GM12875 (cell line): ENCODE results near the gene ATP6V1C2.
"Not testable (repeated sequence)": the region's sequence is repeated elsewhere in the genome, so short reads cannot be mapped to it uniquely, and the experiment has no call there.

Experiments
- H3K4me3 ChIP-seq: one replicate; pipeline ENCODE4 v1.5.1; 2011; ENCODE audit warnings: low read depth, low read length, control low read depth
- TF ChIP-seq, protein P1 (sequence below): IDR thresholded peaks from 2 replicates; pipeline ENCODE4 v1.5.1; 2011; ENCODE audit warnings: low read depth, mild to moderate bottlenecking, control low read depth, inconsistent platforms, low read length, moderate library complexity, borderline replicate concordance; ENCODE audit not compliant: insufficient read depth

ATP6V1C2 gene

DNA sequence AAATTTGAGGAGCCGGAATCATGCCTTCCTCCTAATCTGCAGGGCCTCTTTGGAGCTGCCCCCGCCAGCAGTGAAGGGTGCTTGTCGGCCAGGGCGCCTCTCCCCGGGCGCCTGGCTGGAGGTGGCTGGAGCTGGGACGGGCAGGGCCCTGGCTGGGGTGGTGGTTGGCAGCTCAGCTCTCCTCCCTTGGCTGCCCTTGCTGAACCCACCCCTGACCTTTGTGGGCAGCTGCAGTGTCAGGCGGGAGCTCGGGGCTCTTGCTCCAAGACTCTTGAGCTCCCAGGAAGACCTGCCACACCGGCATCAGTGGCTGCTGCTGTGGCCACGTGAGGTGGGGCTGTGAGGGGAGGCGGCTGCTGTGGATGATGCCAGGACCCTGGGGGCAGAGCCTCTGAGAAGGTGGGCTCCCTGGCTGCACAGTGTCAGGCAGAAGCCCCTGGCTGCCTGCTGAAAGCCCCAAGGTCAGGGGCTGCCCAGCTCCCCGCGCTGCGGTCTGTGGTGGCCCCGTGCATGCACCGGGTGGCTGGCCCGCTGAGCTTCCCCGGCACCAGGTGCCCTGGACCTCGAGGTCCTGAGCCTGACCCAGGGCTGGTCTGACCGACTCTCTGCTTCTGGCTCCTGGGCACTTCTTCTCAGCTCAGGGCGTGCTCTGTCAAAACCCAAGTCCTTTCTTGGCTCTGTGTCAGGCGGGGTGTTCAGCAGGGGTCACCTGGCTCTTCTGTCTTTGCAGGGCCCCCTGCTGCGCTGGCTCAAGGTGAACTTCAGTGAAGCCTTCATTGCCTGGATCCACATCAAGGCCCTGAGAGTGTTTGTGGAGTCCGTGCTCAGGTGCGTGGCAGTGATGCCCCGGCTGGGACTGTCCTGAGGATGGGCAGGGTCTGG, 56.7 kb downstream of the ATP6V1C2 start:
- H3K4me3 ChIP-seq: no peak overlapping the region
- TF ChIP-seq, protein P1, sequence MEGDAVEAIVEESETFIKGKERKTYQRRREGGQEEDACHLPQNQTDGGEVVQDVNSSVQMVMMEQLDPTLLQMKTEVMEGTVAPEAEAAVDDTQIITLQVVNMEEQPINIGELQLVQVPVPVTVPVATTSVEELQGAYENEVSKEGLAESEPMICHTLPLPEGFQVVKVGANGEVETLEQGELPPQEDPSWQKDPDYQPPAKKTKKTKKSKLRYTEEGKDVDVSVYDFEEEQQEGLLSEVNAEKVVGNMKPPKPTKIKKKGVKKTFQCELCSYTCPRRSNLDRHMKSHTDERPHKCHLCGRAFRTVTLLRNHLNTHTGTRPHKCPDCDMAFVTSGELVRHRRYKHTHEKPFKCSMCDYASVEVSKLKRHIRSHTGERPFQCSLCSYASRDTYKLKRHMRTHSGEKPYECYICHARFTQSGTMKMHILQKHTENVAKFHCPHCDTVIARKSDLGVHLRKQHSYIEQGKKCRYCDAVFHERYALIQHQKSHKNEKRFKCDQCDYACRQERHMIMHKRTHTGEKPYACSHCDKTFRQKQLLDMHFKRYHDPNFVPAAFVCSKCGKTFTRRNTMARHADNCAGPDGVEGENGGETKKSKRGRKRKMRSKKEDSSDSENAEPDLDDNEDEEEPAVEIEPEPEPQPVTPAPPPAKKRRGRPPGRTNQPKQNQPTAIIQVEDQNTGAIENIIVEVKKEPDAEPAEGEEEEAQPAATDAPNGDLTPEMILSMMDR: no peak

DNA sequence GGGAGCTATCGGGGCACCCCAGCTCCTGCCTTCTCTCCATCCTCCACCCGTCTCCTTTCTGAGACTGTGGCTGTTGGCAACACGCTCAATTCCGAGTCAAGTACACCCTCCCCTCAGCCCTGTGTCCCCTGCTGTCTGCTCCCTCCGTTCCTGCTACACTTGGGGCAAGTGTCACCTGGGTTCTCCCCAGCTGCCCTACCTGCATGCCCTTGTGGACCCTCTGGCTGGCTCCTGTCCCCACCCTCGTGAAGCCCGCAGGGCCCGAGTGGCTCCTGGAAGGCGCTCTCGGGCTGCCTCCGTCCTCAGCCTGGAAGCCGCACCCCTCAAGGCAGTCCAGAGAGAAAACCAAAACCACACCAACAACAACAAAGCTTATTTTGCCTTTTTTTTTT, 57.3 kb downstream of the ATP6V1C2 start:
- TF ChIP-seq, protein P1: no peak
- no peak overlapping the region for H3K4me3 ChIP-seq

DNA sequence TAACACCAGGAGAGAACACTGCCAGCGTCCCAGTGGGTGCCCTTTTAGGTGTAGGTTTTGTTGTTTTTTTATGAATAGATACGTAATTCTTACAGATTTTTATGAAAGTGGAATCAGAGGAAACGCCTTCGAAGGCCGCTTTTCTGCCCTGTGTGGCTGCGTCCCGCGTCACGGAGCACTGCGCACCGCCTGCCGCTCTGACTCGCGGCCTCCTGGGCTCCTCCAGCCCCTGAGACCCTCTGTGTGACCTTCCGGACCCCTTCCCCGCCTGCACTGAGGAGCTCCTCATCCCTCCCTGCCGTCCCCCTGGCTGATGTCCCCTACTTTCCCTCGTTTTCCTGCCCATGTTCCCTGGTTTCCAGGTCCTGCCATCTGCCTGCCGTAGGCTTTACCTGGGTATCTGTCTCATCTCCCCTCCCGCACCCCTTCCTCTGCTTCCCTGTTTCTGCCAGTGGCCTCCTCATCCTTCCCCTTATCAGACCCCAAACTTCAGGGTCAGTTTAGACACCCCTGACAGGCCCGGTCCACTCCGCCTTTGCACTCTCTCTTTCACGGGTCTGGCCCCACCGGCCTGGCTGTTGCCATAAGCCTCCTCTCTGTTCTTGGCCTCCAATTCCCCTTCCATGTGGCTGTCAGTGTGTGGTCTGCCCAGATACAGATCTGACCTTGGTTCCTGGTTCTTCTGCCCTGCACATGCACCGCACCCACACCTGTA, 58.5 kb downstream of the ATP6V1C2 start:
- TF ChIP-seq, protein P1: no peak
- no peak overlapping the region for H3K4me3 ChIP-seq

DNA sequence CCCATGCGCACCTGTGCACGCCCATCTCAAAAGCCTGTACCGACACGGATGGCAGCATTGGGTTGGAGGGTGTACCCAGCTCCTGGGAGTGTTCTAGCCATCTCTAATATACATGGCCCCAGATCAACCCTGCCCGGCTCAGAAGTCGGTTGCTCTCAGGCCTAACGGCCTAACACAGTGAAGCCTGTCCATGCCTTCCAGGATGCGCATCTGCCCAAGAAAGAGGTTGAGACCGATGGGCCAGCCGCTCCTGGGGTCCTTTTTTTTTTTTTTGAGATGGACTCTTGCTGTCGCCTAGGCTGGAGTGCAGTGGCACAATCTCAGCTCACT, 59.0 kb downstream of the ATP6V1C2 start:
- H3K4me3 ChIP-seq: no peak overlapping the region

DNA sequence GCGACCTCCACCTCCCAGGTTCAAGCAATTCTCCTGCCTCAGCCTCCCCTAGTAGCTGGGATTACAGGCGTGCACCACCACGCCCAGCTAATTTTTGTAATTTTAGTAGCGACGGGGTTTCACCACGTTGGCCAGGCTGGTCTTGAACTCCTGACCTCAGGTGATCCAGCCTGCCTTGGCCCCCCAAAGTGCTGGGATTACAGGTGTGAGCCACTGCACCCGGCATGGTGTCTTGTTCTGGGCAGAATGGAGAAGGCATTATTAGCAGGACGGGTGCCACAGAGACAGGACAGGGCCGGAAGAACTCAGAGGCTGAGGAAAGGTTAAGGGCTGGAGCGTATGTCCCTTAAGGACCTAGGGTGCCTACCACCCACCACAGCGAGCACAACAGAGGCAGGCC, 59.4 kb downstream of the ATP6V1C2 start:
- not testable (repeated sequence) for H3K4me3 ChIP-seq

More for the DNA sequence above, 59.0 kb downstream of the ATP6V1C2 start:
- TF ChIP-seq, protein P1: no peak

GRCh38 chr2:10781746-10782145, 60.3 kb downstream of the ATP6V1C2 start:
- TF ChIP-seq, protein P1: no peak
- no peak overlapping the region for H3K4me3 ChIP-seq

- no peak overlapping the region for H3K4me3 ChIP-seq
- TF ChIP-seq, protein P1: no peak
Observed at GRCh38 chr2:10783421-10783820, 62.0 kb downstream of the ATP6V1C2 start.
